IPS-18c (cell line): Measurements from ENCODE around the gene ARFGAP3.
"Not testable (repeated sequence)": the region's sequence is repeated elsewhere in the genome, so short reads cannot be mapped to it uniquely, and the experiment has no call there.

Experiments used
- H3K4me3 ChIP-seq: 2 replicates; pipeline ENCODE4 v1.7.0; 2013; ENCODE audit warnings: low read depth, mild to moderate bottlenecking, low read length, moderate library complexity; ENCODE audit not compliant: insufficient read depth
- H3K9me3 ChIP-seq: one replicate; pipeline ENCODE4 v1.6.1; 2013; ENCODE audit warnings: mild to moderate bottlenecking, low read length, moderate library complexity; ENCODE audit not compliant: control insufficient read depth, insufficient read depth

Gene ARFGAP3

GRCh38 chr22:42793848-42794405 lies 63.1 kb downstream of the ARFGAP3 start:
- no peak overlapping the region for H3K4me3 ChIP-seq
- peaks cover 2% of the 10 kb centered on the region for H3K9me3 ChIP-seq

GRCh38 chr22:42792909-42793847 lies 63.9 kb downstream of the ARFGAP3 start:
- no peak overlapping the region for H3K4me3 ChIP-seq
- peaks cover 2% of the 10 kb centered on the region for H3K9me3 ChIP-seq

DNA sequence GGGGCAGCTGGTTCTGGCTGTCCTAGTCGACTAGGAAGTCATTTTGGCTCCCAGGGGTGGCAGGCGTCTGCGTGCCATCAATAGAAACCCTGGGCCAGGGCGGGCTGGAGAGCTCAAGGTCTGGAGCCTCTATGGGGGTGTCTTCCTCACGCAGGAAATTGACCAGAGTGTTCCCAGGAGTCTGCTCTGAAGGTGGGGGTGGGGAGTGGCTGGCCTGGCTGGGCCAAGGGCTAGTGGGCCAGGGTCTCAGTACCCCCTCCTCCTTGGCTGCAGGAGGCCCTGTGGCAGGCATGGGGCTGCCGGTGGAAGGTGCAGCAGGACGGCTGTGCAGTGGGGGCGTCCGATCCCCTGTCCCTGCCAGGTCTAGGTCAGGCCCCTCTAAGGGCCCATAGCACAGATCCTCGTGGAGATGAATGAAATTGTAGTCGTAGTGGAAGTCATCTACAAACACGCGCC lies 64.6 kb downstream of the ARFGAP3 start:
- H3K9me3 ChIP-seq: peaks cover 2% of the 10 kb centered on the region
- H3K4me3 ChIP-seq: no peak overlapping the region

DNA sequence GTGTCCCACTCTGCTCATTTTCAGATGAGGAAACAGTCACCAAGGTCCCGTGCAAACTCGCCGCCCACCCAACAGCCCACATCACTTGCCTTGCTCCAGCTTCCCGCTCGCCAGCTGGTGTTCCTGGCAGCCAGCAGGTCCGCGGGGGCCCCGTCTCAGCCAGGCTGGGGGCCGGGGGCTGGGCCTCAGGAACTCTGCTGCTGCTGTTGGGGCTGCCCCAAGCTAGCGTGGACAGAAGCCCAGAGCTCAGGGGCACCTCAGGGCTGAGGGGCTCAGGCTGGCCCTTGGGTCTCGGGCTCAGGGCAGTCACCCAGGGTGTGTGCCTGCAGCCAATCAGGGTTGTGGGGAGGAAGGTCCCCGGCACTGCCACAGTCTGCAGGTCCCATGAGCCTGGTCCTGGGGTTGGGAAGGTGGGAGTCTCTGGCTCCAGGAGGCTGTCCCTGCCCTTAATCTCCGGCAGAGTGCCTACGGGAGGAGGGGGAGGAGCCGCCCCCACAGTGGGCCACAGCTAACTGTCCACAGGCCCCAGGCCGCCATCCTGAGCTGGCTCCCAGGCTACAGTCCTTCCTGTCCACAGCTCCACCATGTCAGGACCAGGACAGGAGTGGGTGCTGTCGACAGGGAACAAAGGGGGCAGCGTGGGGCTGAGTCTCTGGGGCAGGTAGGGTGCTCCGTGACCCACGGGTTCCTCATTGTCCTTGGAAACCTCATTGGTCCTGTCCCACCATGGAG lies 65.2 kb downstream of the ARFGAP3 start:
- H3K9me3 ChIP-seq: peaks cover 2% of the 10 kb centered on the region
- no peak overlapping the region for H3K4me3 ChIP-seq

- Histone ChIP-seq H3K9me3 (no peaks in the 10 kb centered on the region), H3K4me3 (no peak overlapping the region)
Measured at GRCh38 chr22:42788466-42788865, 68.6 kb downstream of the ARFGAP3 start.

- H3K4me3 ChIP-seq: no peak overlapping the region
- no peaks in the 10 kb centered on the region for H3K9me3 ChIP-seq
Measured at GRCh38 chr22:42788021-42788420, 69.1 kb downstream of the ARFGAP3 start.

GRCh38 chr22:42787357-42787736 lies 69.7 kb downstream of the ARFGAP3 start:
- no peak overlapping the region for H3K4me3 ChIP-seq
- H3K9me3 ChIP-seq: no peaks in the 10 kb centered on the region

- Histone ChIP-seq H3K9me3 (no peaks in the 10 kb centered on the region), H3K4me3 (no peak overlapping the region)
Measured at GRCh38 chr22:42786606-42787356, 70.3 kb downstream of the ARFGAP3 start.

DNA sequence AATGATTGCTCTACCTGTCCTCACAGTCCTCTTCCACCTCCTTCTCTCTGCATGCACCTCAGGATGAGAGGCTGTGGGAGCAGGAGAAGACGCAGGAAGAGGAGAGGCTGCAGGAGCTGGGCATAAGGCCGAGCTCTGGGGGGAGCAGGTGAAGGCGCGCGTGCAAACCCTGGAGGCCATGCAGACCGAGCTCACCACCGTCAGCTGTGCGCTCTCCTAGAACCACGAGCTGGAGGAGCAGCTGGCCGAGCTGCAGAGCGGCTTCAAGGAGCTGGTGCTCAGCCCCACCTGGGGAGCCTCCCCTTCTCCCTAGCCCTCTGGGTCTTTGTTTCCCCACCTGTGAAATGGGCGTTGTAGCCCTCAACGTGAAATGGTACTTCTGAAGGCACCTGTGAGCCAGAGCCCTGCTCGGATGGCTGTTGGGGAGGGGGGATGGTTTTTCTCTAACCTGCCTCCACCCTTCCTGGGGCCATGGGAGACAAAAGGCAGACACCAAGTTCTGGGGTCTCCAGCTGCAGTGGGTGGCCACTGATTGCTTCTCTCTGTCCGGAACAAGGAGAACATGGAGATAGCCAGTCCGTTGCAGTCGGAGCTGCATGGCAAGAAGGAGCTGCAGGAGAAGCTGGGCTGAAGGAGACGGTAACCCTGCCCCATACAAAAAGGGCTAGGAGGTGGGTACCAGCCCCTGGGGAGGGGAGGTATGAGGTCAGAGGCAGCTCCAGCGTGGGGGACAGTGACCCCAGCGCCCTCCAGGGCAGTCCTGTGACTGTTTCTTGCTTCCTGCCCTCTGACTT lies 71.2 kb downstream of the ARFGAP3 start:
- no peak overlapping the region for H3K4me3 ChIP-seq
- no peaks in the 10 kb centered on the region for H3K9me3 ChIP-seq

DNA sequence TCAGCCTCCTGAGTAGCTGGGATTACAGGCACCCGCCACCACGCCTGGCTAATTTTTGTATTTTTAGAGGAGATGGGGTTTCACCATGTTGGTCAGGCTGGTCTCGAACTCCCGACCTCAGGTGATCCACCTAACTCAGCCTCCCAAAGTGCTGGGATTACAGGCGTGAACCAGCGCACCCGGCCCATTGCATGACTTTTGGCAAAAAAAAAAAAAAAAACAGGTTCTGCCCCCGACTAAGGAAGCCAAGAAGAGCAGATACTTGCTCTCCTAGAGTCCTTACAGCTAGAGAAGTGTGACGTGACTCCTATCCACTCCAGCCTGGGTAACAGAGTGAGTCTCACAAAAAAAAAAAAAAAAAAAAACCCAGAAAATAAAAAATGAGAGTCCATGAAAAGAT lies 74.8 kb downstream of the ARFGAP3 start:
- H3K4me3 ChIP-seq, H3K9me3 ChIP-seq: not testable (repeated sequence)

DNA sequence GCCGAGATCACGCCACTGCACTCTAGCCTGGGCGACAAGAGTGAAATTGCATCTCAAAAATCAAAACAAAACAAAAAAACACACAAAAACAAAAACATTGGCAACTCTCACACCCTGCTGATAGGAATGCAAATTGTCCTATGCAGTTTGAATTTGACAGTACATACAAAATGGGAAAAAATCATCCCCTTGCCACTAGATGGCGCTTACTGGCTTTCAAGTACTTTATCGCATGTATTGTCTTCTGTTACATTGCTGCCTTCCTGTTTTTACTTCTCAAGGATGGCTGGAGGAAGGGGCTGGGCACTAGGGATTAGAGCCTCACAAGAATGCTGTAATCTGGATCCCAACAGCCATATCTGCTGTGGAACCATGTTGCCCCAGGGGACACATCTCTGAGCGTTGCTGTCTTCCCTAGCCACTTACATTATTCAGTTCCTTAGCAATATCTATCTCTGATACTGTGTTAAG lies 77.0 kb downstream of the ARFGAP3 start:
- Histone ChIP-seq H3K4me3 (no peak overlapping the region), H3K9me3 (no peaks in the 10 kb centered on the region)

DNA sequence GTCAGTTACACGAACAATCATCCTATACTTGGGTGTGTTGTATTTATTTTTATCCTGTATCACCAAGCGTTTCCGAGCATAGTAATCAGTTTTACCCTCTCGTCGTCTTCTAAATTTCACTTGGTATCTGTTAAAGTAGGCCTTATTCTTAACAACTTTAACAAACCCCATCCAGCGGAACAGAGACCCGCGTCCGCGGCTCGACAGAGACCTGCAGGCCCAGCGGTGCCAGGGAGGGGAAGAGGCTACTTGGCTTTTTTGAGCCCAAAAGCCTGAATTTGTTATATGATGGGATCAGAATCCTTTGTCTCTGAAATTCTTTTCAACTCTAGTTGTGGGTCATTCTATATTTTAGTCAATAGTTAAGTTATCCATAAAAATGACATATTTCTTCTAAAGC lies 79.9 kb downstream of the ARFGAP3 start:
- H3K9me3 ChIP-seq: no peaks in the 10 kb centered on the region
- H3K4me3 ChIP-seq: no peak overlapping the region

- H3K9me3 ChIP-seq: no peaks in the 10 kb centered on the region
- H3K4me3 ChIP-seq: no peak overlapping the region
Measured at GRCh38 chr22:42773167-42773566, 83.9 kb downstream of the ARFGAP3 start.

- H3K9me3 ChIP-seq: no peaks in the 10 kb centered on the region
Measured at GRCh38 chr22:42772647-42773046, 84.4 kb downstream of the ARFGAP3 start.

GRCh38 chr22:42770941-42771647 lies 86.0 kb downstream of the ARFGAP3 start:
- Histone ChIP-seq H3K9me3 (no peaks in the 10 kb centered on the region), H3K4me3 (no peak overlapping the region)

More at GRCh38 chr22:42772647-42773046, 84.4 kb downstream of the ARFGAP3 start:
- no peak overlapping the region for H3K4me3 ChIP-seq

DNA sequence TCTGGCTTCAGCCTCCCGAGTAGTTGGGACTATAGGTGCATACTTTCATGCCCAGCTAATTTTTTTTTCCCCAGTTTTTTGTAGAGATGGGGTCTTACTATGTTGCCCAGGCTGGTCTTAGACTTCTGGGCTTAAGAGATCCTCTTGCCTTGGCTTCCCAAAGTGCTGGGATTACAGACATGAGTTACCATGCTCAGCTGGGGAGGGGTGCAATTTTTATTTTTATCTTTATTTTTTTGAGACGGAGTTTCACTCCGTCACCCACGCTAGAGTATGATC lies 86.7 kb downstream of the ARFGAP3 start:
- H3K4me3 ChIP-seq: no peak overlapping the region
- H3K9me3 ChIP-seq: no peaks in the 10 kb centered on the region
